HL-60/S4 treated with retinoic acid at 250 ng/mL for 4 days and 3 days (cell line): Measurements from ENCODE around the gene SCD5.

Source experiments
- in situ Hi-C: fragments of 300-500 bp; cut with MboI; formaldehyde crosslinking; loops from 2 replicates; pipeline ENCODE4 v1.7.0; 2022; ENCODE audit warnings: low sequenced_read_pairs

Gene SCD5

GRCh38 chr4:82606622-82607021 lies 192.0 kb downstream of the SCD5 start:
- in situ Hi-C loops: no loop called here

- in situ Hi-C loops: no loop called here
Observed at GRCh38 chr4:82604522-82604921, 194.1 kb downstream of the SCD5 start.

- in situ Hi-C loops: no loop called here
Observed at GRCh38 chr4:82601242-82602015, 197.2 kb downstream of the SCD5 start.

DNA sequence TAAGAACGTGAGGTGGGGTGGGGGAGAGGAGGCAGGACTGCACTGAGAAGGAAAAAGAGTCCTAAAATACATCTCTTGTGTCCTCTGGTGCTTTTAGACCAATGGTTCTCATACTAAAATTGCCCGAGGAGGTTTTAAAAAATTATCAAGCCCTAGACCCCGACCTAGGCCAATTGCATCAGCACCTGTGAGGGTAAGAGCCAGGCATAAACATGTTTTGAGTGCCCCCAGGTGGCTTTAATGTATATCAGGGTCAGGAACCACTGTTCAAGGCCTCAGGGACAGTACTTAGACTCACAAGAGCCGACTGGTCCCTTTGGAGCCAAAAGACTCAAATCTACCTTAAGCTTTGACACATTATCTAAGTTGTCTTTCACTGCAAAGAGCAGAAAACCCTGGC lies 199.3 kb downstream of the SCD5 start:
- in situ Hi-C loops: no loop called here

GRCh38 chr4:82594456-82594855 lies 204.1 kb downstream of the SCD5 start:
- in situ Hi-C loops: no loop called here

- in situ Hi-C loops: no loop called here
Observed at GRCh38 chr4:82593411-82593810, 205.2 kb downstream of the SCD5 start.

GRCh38 chr4:82592639-82593038 lies 206.0 kb downstream of the SCD5 start:
- in situ Hi-C loops: no loop called here

DNA sequence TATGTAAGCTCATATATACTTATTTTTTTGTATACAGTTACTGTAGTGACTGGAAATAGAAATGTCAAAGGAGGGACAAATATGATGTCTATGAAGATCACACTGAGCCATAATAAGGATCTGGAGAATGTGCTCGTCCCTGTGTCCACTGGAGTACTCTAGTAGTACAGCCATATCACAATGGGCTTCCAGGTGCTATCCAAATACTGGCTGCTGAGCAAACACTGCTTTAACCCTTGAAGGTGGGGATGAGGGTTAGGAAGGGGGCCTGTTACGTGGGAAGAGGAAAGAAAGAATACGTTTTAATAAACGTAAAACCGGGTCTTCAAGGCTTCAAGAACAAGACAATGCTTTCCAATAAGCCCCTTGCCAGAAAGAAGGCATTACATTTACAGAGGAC lies 207.0 kb downstream of the SCD5 start:
- in situ Hi-C loops: no loop called here

GRCh38 chr4:82589756-82590155 lies 208.8 kb downstream of the SCD5 start:
- in situ Hi-C loops: no loop called here

DNA sequence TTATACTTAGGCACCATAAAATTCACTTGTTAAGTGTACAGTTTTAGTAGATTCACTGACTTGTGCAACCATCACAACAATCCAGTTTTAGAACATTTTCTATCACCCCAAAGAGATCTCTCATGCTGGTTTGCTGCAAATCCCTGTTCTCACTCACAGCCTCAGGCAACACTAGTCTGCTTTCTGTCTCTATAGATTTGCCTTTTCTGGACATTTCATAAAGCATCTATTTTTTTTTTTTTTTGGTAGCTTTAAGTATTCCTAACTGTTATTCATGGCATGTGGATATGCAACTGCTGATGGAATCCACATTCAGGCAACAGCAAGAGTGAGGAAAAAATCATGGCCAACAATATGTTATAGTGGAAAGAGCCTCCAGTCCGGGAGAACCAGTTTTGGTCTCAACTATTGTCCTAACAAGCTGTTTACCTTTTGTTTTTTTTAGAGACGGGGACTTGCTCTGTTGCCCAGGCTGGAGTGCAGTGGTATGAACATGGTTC lies 209.8 kb downstream of the SCD5 start:
- in situ Hi-C loops: no loop called here

- in situ Hi-C loops: no loop called here
Observed at GRCh38 chr4:82587826-82588540, 210.6 kb downstream of the SCD5 start.

GRCh38 chr4:82585690-82586435 lies 212.7 kb downstream of the SCD5 start:
- in situ Hi-C loops: no loop called here

- in situ Hi-C loops: no loop called here
Observed at GRCh38 chr4:82584931-82585330, 213.7 kb downstream of the SCD5 start.

- in situ Hi-C loops: no loop called here
Observed at GRCh38 chr4:82583897-82584587, 214.6 kb downstream of the SCD5 start.

DNA sequence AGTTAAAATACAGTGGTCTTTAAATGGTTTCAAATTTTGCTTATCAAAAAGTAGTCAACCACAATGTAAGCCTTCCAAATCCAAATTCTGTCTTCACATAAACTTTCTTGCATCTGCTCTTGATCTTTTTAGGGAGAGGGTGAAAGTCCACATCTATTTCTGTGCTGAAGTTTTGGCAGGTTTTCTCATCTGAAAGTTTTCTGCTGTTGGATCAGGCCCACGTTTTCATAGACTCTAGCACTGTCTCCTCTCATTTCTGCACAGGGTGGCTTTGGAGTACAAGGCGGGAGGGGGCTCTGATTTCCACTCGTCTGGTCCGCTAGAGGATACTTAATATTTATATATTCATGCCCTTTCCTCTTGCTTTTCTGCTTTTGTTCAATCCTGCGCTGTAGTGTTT lies 218.7 kb downstream of the SCD5 start:
- in situ Hi-C loops: no loop called here
